Activated naive CD4-positive, alpha-beta T cell treated with anti-CD3 and anti-CD28 coated beads, Interleukin-2, amount 10 ng/mL, durations not matched to agents 7 days and 5 days (primary cell): ENCODE results near the gene MEIKIN.

Source experiments
- CTCF ChIA-PET: fragments of 350-600 bp; sonication (Branson Sonifier 250); formaldehyde crosslinking; loops from one replicate; lab custom pipeline; 2021; ENCODE audit warnings: antibody characterized with exemption; lab: Charles Lee
- DNase-seq: peaks from one replicate; pipeline ENCODE4 v3.0.0-alpha.2; 2020
- H3K27ac Mint-ChIP-seq: one replicate; pipeline ENCODE4 v1.8.0; 2021; ENCODE audit warnings: mild to moderate bottlenecking, moderate library complexity, mixed read lengths
- H3K27me3 Mint-ChIP-seq: one replicate; pipeline ENCODE4 v1.8.0; 2021; ENCODE audit warnings: mild to moderate bottlenecking, mixed read lengths
- H3K36me3 Mint-ChIP-seq: one replicate; pipeline ENCODE4 v1.8.0; 2021; ENCODE audit warnings: mixed read lengths
- H3K4me1 Mint-ChIP-seq: one replicate; pipeline ENCODE4 v1.8.0; 2021; ENCODE audit warnings: mixed read lengths
- H3K4me3 Mint-ChIP-seq: one replicate; pipeline ENCODE4 v1.8.0; 2021; ENCODE audit warnings: mild to moderate bottlenecking, moderate library complexity, mixed read lengths
- H3K9me3 Mint-ChIP-seq: one replicate; pipeline ENCODE4 v1.8.0; 2021; ENCODE audit warnings: mixed read lengths

The MEIKIN gene

DNA sequence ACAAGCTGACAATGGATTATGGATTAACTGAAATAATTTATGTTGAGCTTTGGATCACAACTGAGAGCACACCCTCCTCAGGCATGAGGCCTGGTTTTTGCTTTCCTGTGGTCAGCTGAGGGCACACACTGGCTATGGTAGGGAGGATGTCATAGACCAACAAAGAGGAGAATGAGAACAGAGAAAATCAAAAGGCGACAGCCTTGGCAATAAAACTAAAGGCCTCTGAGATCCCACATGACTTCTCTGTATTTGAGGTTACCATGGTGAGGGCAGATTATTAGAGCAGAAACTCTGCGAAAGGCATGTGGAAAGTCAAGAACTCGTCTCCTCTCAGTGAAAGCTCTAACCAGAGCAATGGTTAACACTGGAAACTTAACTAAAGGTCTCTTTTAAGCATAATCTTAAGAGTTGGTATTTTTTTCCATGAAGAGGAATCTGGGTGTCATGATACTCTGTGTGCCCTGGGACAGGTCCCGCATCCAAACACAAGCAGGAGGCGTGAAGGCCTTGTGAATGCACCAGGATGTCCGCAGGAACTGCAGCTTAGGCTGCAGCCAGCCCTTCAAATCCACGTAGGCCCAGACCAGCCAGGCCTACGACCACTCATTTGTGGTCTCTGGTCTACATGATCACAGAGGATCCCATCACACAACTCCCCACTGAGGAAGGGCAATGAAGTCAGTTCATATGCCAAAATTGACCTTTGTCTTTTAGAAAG lies 12.4 kb upstream of the MEIKIN start:
- H3K4me3 Mint-ChIP-seq, result no peak overlapping the region
- no peak for DNase-seq
- H3K36me3 Mint-ChIP-seq, result peaks cover 56% of the 10 kb centered on the region
- H3K9me3 Mint-ChIP-seq, result no peaks in the 10 kb centered on the region
- H3K27ac Mint-ChIP-seq, result no peak overlapping the region
- CTCF ChIA-PET, result no interaction called here
- no peaks in the 10 kb centered on the region for H3K4me1 Mint-ChIP-seq
- H3K27me3 Mint-ChIP-seq, result no peaks in the 10 kb centered on the region

GRCh38 chr5:131953969-131954368 lies 8.5 kb upstream of the MEIKIN start:
- H3K4me3 Mint-ChIP-seq, result no peak overlapping the region
- no peak for DNase-seq
- no peak overlapping the region for H3K27ac Mint-ChIP-seq
- H3K4me1 Mint-ChIP-seq, result no peaks in the 10 kb centered on the region
- H3K9me3 Mint-ChIP-seq, result no peaks in the 10 kb centered on the region
- CTCF ChIA-PET, result no interaction called here
- peaks cover 37% of the 10 kb centered on the region for H3K36me3 Mint-ChIP-seq
- no peaks in the 10 kb centered on the region for H3K27me3 Mint-ChIP-seq

- CTCF ChIA-PET, result no interaction called here
- Mint-ChIP-seq H3K4me1 (no peaks in the 10 kb centered on the region), H3K9me3 (no peaks in the 10 kb centered on the region), H3K27ac (no peak overlapping the region), H3K27me3 (peaks cover 3% of the 10 kb centered on the region), H3K4me3 (no peak overlapping the region), H3K36me3 (peaks cover 27% of the 10 kb centered on the region)
- DNase-seq, result no peak
Observed at GRCh38 chr5:131952301-131952857, 6.9 kb upstream of the MEIKIN start.

DNA sequence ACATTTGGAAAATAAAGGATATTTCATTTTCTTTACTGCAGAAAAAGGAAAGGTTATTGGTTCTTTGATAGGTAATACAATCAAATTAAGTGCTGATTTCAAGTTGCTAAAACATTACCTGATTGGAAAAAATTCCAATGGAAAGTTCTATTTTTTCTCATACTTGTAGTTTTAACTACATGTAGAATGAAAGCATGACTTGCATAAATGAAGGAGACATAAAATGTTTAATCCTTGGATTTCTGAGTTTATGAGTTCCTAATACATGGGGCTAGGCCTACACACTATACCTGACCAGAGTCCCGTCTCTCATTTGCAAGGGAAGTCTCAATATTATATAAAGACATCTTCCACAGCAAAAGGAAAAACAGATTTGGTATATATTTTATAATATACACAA lies 5.2 kb upstream of the MEIKIN start:
- CTCF ChIA-PET, result no interaction called here
- Mint-ChIP-seq H3K4me1 (no peaks in the 10 kb centered on the region), H3K27ac (no peak overlapping the region), H3K4me3 (no peak overlapping the region), H3K9me3 (no peaks in the 10 kb centered on the region), H3K36me3 (peaks cover 22% of the 10 kb centered on the region), H3K27me3 (peaks cover 3% of the 10 kb centered on the region)
- no peak for DNase-seq

- CTCF ChIA-PET, result interaction anchor here (1.6 kb wide), 1 partner anchor 60 kb away, joined by 4 read pairs; no protein-coding TSS in a partner anchor
- no peak overlapping the region for H3K4me3 Mint-ChIP-seq
Observed at GRCh38 chr5:131947445-131947844, 2.0 kb upstream of the MEIKIN start.

DNA sequence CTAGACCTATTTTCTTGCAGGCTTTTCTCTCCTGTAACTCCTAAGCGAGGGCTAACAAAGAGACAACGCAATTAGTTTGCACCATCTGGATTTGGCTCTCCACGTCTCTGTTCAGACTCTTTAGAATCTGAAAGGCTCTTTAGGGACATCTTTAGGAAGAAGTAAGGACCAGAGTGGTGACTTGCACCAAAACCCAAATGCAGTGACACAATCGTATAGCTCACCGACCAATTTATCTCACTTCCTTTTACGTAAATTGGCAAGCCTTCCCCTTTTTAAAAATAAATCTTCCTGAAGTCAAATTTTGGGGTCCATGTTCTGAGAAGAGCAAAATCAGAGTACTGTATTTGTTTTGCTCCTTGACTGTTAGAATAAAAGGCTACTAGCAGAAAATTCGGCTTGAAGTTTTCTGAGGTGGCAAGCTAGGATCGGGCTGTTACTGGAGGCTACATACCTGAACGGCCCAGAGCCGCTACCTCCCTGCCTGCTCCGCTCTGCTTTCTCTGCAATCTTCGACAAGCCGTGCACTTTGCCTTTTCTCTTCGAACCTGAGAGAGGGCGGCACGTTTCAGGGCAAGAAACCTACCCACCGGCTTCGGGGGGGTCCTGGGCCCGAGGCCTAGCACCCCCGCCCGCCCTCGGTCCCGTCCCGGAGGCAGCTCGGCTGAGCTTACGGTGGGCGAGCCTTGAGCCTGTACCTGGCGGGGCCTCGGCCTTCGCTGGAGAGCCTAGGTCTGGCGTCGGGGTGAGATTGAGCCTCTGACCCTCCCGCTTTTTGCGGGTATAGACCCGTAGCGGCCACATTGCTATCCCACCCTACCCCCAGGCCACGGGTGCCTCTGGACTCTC lies 537 bp downstream of the MEIKIN start:
- Mint-ChIP-seq H3K9me3 (no peaks in the 10 kb centered on the region), H3K4me1 (no peaks in the 10 kb centered on the region), H3K36me3 (no peaks in the 10 kb centered on the region), H3K27me3 (peaks cover 10% of the 10 kb centered on the region), H3K27ac (peak overlapping the region; percentile 16), H3K4me3 (peak overlapping the region; percentile 13)
- CTCF ChIA-PET, result interaction anchor here (0.6 to 1.4 kb wide), 2 partner anchors 134 to 283 kb away, joined by 3 to 4 read pairs; no protein-coding TSS in a partner anchor
- DNase-seq, result no peak

More at GRCh38 chr5:131947445-131947844, 2.0 kb upstream of the MEIKIN start:
- no peaks in the 10 kb centered on the region for H3K4me1 Mint-ChIP-seq
- no peak overlapping the region for H3K27ac Mint-ChIP-seq
- H3K9me3 Mint-ChIP-seq, result no peaks in the 10 kb centered on the region
- DNase-seq, result no peak
- H3K36me3 Mint-ChIP-seq, result peaks cover 2% of the 10 kb centered on the region
- H3K27me3 Mint-ChIP-seq, result peaks cover 3% of the 10 kb centered on the region

DNA sequence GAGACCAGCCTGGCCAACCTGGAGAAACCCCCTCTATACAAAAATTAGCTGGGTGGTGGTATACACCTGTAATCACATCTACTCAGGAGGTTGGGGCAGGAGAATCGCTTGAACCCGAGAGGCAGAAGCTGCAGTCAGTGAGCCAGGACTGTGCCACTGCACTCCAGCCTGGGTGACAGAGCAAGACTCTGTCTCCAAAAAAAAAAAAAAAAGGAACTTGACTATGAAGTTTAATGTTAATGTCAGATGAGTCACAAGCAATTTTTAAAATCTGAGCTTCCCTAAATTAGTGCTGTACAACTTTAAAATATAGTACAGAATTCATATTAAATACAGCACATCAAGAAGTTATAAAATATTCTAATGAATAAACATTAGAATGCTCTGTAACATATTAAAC lies 1.5 kb downstream of the MEIKIN start:
- Mint-ChIP-seq H3K4me1 (no peaks in the 10 kb centered on the region), H3K27ac (no peak overlapping the region), H3K9me3 (no peaks in the 10 kb centered on the region), H3K4me3 (no peak overlapping the region), H3K27me3 (peaks cover 10% of the 10 kb centered on the region), H3K36me3 (no peaks in the 10 kb centered on the region)
- CTCF ChIA-PET, result no interaction called here
- DNase-seq, result no peak

DNA sequence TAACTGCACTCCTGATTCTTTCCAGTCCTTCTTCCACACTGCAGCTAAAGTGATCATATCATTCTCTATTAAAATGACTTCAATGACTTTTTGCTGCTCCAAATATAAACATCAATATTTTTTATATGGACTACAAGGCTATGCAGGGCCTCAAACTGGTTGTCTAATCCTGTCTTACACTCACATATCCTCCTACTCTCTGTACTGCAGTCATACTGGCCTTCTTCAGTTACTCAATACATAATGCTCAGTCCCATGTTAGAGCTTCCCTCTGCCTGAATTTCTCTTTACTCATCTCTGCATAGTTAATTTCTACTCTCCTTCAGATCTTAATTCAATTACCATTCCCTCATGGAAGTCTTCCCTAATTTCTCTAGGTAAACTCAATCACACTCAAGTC lies 3.4 kb downstream of the MEIKIN start:
- no peaks in the 10 kb centered on the region for H3K4me1 Mint-ChIP-seq
- CTCF ChIA-PET, result interaction anchor here (1.0 kb wide), 1 partner anchor 66 kb away, joined by 3 read pairs; no protein-coding TSS in a partner anchor
- H3K27ac Mint-ChIP-seq, result no peak overlapping the region
- no peaks in the 10 kb centered on the region for H3K36me3 Mint-ChIP-seq
- DNase-seq, result no peak
- H3K27me3 Mint-ChIP-seq, result peaks cover 7% of the 10 kb centered on the region
- H3K9me3 Mint-ChIP-seq, result no peaks in the 10 kb centered on the region
- no peak overlapping the region for H3K4me3 Mint-ChIP-seq

DNA sequence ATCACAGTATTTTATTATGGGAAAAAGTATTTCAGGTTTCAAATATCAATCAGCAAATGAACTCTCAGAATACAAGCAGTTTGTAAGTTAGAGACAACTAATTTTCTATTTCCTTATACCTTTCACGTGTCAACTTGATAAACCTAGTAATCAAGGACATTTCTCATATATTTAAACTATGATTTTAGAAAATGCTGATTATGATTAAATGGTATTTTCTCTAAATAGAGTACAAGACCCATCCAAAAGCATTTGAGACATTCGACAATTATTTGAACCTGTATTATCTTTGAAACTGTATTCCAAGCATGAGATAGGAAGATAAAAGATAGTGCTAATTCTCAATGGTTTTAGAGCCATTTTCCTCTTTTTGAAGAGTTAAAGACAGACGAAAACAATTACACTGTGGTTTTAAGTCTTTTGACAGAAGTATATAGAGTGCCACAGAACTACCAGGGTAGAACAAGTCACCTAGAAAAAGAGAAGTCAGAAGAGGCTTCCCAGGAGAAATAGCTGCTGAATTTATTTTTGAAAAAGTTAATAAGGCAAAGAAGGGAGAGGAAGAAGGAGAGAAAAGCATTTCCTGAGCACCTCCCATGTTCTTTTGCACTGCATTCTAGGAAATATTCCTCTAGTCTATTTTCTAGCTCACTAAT lies 5.6 kb downstream of the MEIKIN start:
- Mint-ChIP-seq H3K27me3 (peaks cover 14% of the 10 kb centered on the region), H3K27ac (no peak overlapping the region)
- CTCF ChIA-PET, result no interaction called here

GRCh38 chr5:131932235-131932634 lies 13.2 kb downstream of the MEIKIN start:
- DNase-seq, result no peak
- Mint-ChIP-seq H3K27ac (no peak overlapping the region), H3K36me3 (peaks cover 6% of the 10 kb centered on the region), H3K27me3 (peaks cover 14% of the 10 kb centered on the region), H3K4me1 (no peaks in the 10 kb centered on the region), H3K4me3 (no peak overlapping the region), H3K9me3 (peaks cover 25% of the 10 kb centered on the region)
- CTCF ChIA-PET, result no interaction called here

More for the DNA sequence above, 5.6 kb downstream of the MEIKIN start:
- Mint-ChIP-seq H3K4me1 (no peaks in the 10 kb centered on the region), H3K36me3 (no peaks in the 10 kb centered on the region), H3K4me3 (no peak overlapping the region), H3K9me3 (no peaks in the 10 kb centered on the region)
- no peak for DNase-seq

- H3K27me3 Mint-ChIP-seq, result peaks cover 6% of the 10 kb centered on the region
- no peaks in the 10 kb centered on the region for H3K4me1 Mint-ChIP-seq
- H3K9me3 Mint-ChIP-seq, result peaks cover 37% of the 10 kb centered on the region
- peaks cover 6% of the 10 kb centered on the region for H3K36me3 Mint-ChIP-seq
- H3K4me3 Mint-ChIP-seq, result no peak overlapping the region
- no peak for DNase-seq
- CTCF ChIA-PET, result no interaction called here
- H3K27ac Mint-ChIP-seq, result no peak overlapping the region
Observed at GRCh38 chr5:131928957-131929356, 16.5 kb downstream of the MEIKIN start.

DNA sequence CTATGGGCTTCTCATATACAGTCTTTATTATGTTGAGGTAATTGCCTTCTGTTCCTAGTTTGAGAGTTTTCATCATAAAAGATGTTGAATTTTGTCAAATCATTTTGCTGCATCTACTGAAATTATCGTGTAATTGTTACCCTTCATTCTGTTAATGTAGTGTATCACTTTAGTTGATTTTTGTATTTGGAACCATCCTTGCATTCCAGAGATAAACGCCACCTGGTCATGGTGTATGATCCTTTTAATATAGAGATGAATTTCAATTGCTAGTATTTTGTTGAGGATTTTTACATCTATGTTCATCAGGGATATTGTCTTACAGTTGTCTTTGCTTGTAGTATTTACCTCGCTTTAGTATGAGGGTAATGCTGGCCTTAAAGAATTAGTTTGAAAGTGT lies 19.3 kb downstream of the MEIKIN start:
- no peak for DNase-seq
- CTCF ChIA-PET, result no interaction called here
- no peak overlapping the region for H3K4me3 Mint-ChIP-seq
- H3K27ac Mint-ChIP-seq, result no peak overlapping the region
- peaks cover 35% of the 10 kb centered on the region for H3K9me3 Mint-ChIP-seq
- no peaks in the 10 kb centered on the region for H3K27me3 Mint-ChIP-seq
- no peaks in the 10 kb centered on the region for H3K4me1 Mint-ChIP-seq
- H3K36me3 Mint-ChIP-seq, result peaks cover 6% of the 10 kb centered on the region

DNA sequence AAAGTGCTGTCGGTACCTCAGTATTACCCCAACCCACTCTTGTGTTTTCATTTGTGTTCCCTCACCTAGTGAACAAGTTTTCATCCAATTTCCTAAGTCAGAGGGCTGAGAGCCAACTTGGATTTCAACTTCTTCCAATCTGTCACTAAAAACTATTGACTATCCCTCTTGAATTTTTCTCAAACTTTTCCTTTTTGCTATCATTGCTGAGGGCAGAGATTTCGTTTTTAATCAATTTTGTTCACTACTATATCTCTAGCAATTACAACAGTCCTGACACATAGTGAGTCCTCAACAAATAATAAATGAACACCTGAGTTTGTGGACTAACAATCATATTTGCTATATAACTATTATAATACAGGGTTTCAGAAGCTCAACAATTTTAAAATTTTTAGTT lies 29.0 kb downstream of the MEIKIN start:
- H3K4me1 Mint-ChIP-seq, result no peaks in the 10 kb centered on the region
- peaks cover 2% of the 10 kb centered on the region for H3K36me3 Mint-ChIP-seq
- H3K4me3 Mint-ChIP-seq, result no peak overlapping the region
- CTCF ChIA-PET, result no interaction called here
- peaks cover 13% of the 10 kb centered on the region for H3K27me3 Mint-ChIP-seq
- no peak overlapping the region for H3K27ac Mint-ChIP-seq
- DNase-seq, result no peak
- no peaks in the 10 kb centered on the region for H3K9me3 Mint-ChIP-seq

GRCh38 chr5:131914472-131914871 lies 31.0 kb downstream of the MEIKIN start:
- H3K4me1 Mint-ChIP-seq, result no peaks in the 10 kb centered on the region
- H3K9me3 Mint-ChIP-seq, result peaks cover 6% of the 10 kb centered on the region
- no peak overlapping the region for H3K4me3 Mint-ChIP-seq
- peaks cover 5% of the 10 kb centered on the region for H3K36me3 Mint-ChIP-seq
- DNase-seq, result no peak
- peaks cover 13% of the 10 kb centered on the region for H3K27me3 Mint-ChIP-seq
- H3K27ac Mint-ChIP-seq, result no peak overlapping the region
- CTCF ChIA-PET, result no interaction called here
